IMR-90 (cell line): ENCODE measurements around the gene PRKCB.

Source experiments
- CHD1 ChIP-seq: IDR thresholded peaks from 2 replicates; pipeline ENCODE4 v1.6.1; 2012; ENCODE audit warnings: low read depth, low read length, improper control_type of control experiment
- MXI1 ChIP-seq: IDR thresholded peaks from 2 replicates; pipeline ENCODE4 v1.6.1; 2012; ENCODE audit warnings: low read depth, mild to moderate bottlenecking, low read length, moderate library complexity, borderline replicate concordance

DNA sequence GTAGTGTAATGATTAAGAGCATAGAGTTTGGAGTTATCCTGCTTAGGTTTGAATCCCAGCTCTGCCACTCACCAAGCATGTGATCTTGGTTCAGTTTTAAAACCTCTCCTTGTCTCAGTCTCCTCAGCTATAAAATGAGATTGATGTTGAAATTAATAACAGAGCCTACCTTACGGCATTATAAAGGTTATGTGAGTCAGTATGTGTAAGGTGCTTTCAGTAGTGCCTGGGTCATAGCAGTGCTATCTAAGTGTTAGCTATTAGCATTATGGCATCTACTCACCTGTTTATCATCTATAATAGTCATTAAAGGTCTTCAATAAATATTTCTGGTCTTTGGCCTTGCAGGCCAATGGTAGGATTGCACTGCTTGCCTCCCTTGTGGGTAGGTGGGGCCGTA lies 53.4 kb downstream of the PRKCB start:
- TF ChIP-seq CHD1 (no peak), MXI1 (no peak)
